Activated CD4-positive, alpha-beta T cell treated with anti-CD3 and anti-CD28 coated beads for 36 hours (primary cell): ENCODE data around the gene KRT20. TPM values are rescaled to one million over a fixed set of nuclear protein-coding genes. Genes with fewer than 3 reads are reported as not detected.

ENCODE experiments used
- ATAC-seq: fragments of 200-7000 bp; cut with Tn5 transposase; one replicate; pipeline ENCODE4 v1.10.0; 2021; ENCODE audit warnings: mild to moderate bottlenecking, moderate library complexity
- CTCF ChIA-PET: fragments of 350-600 bp; sonication (Branson Sonifier 250); formaldehyde crosslinking; loops from one replicate; lab custom pipeline; 2021; ENCODE audit warnings: antibody characterized with exemption; lab: Charles Lee
- POLR2A ChIA-PET: fragments of 350-600 bp; sonication (Branson Sonifier 250); formaldehyde crosslinking; loops from one replicate; lab custom pipeline; 2021; ENCODE audit warnings: antibody characterized with exemption, inconsistent platforms; lab: Charles Lee
- DNase-seq: peaks from one replicate; pipeline ENCODE4 v3.0.0-alpha.2; 2020
- H3K27ac Mint-ChIP-seq: one replicate; pipeline ENCODE4 v1.8.0; 2021; ENCODE audit warnings: mixed read lengths
- H3K27me3 Mint-ChIP-seq: one replicate; pipeline ENCODE4 v1.8.0; 2021; ENCODE audit warnings: mixed read lengths
- H3K36me3 Mint-ChIP-seq: one replicate; pipeline ENCODE4 v1.8.0; 2021; ENCODE audit warnings: low read depth, mixed read lengths
- H3K4me1 Mint-ChIP-seq: one replicate; pipeline ENCODE4 v1.8.0; 2021; ENCODE audit warnings: mixed read lengths
- H3K4me3 Mint-ChIP-seq: one replicate; pipeline ENCODE4 v1.8.0; 2021; ENCODE audit warnings: mild to moderate bottlenecking, moderate library complexity, mixed read lengths
- H3K9me3 Mint-ChIP-seq: one replicate; pipeline ENCODE4 v1.8.0; 2021; ENCODE audit warnings: low read depth, mixed read lengths
- intact Hi-C, 2 experiments: fragments of 100-400 bp; cut with DNase I in 1 of 2; cut with micrococcal nuclease in 1 of 2; formaldehyde crosslinking; loops; one replicate each; pipeline versions ENCODE4 v1.14.2 to v1.15.1; 2022 to 2024; cut with DNase I, micrococcal nuclease
- total RNA-seq, 2 experiments: library from RNA; stranded (reverse); gene quantifications; one replicate each; pipeline ENCODE4 v1.2.3, GENCODE V29; 2021

Gene KRT20
- total RNA-seq, 2 experiments from 2014 or later, result not detected

DNA sequence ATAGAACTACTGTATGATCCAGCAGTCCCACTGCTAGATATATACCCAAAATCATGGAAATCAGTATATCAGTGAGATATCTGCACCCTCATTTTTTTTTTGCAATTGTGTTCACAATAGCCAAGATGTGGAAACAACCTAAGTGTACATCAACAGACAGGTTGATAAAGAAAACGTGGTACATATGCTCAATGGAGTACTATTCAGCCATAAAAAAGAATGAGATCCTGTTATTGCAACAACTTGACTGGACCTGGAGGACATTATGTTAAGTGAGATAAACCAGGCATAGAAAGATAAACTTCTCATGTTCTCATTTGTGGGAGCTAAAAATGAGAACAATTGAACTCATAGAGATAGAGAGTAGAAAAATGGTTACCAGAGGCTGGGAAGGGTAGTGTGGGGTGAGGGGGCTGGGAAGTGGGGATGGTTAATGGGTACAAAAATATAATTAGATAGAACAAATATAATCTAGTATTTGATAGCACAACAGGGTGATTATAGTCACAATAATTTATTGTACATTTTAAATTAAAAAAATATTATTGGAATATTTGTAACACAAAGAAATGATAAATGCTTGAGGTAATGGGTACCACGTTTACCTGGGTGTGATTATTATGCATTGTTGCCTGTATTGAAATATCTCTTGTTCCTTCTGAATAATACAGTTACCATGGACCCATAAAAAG lies 54.8 kb downstream of the KRT20 start:
- ATAC-seq, result no peak
- CTCF ChIA-PET, result interaction anchor here (0.6 to 1.0 kb wide), 2 partner anchors 11 to 306 kb away, joined by 3 to 4 read pairs; no protein-coding TSS in a partner anchor

DNA sequence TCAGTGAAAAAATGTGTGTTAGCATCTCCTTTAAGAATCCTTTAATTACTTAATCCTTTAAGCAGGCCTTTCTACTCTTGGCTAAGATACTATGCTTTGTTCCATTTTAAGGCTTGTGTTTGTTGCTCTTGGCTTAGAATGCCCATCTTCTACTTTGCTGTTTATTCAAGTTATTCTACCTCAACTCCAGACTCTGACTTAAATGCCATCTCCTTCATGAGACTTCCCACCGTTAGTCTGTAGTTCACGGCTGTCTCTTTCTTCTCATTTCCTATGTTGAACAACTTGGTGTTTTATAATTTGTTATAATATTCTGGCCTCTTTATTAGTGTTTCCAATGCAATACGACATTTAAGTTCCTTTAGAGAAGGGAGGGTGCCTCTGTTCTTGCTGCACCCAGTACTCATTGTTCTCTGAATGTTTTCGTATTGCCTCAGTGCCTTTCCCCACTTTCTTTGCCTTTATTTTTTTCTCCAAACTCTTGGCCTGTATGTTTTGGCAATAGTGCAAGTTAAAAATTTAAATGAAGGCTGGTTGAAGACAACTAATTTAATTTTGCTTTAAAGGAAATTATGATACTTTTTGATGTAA lies 56.5 kb downstream of the KRT20 start:
- peaks cover 2% of the 10 kb centered on the region for H3K27me3 Mint-ChIP-seq
- H3K27ac Mint-ChIP-seq, result no peak overlapping the region

More for the DNA sequence above, 54.8 kb downstream of the KRT20 start:
- peaks cover 16% of the 10 kb centered on the region for H3K4me1 Mint-ChIP-seq
- H3K9me3 Mint-ChIP-seq, result no peaks in the 10 kb centered on the region
- H3K36me3 Mint-ChIP-seq, result peaks cover 10% of the 10 kb centered on the region
- H3K4me3 Mint-ChIP-seq, result no peak overlapping the region
- POLR2A ChIA-PET, result no interaction called here
- no peak overlapping the region for H3K27ac Mint-ChIP-seq
- no peak for DNase-seq
- peaks cover 2% of the 10 kb centered on the region for H3K27me3 Mint-ChIP-seq
- intact Hi-C loops, result no loop called here

GRCh38 chr17:40827746-40828453 lies 57.1 kb downstream of the KRT20 start:
- peaks cover 6% of the 10 kb centered on the region for H3K36me3 Mint-ChIP-seq
- peak; percentile 5 for DNase-seq
- H3K27me3 Mint-ChIP-seq, result peaks cover 2% of the 10 kb centered on the region
- H3K27ac Mint-ChIP-seq, result peak overlapping the region; percentile 83
- H3K9me3 Mint-ChIP-seq, result no peaks in the 10 kb centered on the region
- H3K4me3 Mint-ChIP-seq, result no peak overlapping the region
- CTCF ChIA-PET, result interaction anchor here (0.9 kb wide), 1 partner anchor 9 kb away, joined by 3 read pairs; no protein-coding TSS in a partner anchor
- intact Hi-C loops, result no loop called here
- H3K4me1 Mint-ChIP-seq, result peaks cover 15% of the 10 kb centered on the region
- peak; percentile 95 for ATAC-seq
- POLR2A ChIA-PET, result no interaction called here

More for the DNA sequence above, 56.5 kb downstream of the KRT20 start:
- ChIA-PET CTCF (interaction anchor here (0.9 kb wide), 1 partner anchor 10 kb away, joined by 3 read pairs; no protein-coding TSS in a partner anchor), POLR2A (no interaction called here)
- intact Hi-C loops, result no loop called here
- ATAC-seq, result no peak
- no peak for DNase-seq
- peaks cover 17% of the 10 kb centered on the region for H3K4me1 Mint-ChIP-seq
- no peak overlapping the region for H3K4me3 Mint-ChIP-seq
- peaks cover 4% of the 10 kb centered on the region for H3K36me3 Mint-ChIP-seq
- no peaks in the 10 kb centered on the region for H3K9me3 Mint-ChIP-seq

Other genes starting within 250 kb of the KRT20 start
- 100 to 1,000 TPM in 1 of 2 experiments, 10 to 100 TPM in 1; 99.7 to 122 TPM for gene SMARCE1, start 237.4 kb downstream of the KRT20 start, total RNA-seq
- gene KRT222, start 220.1 kb downstream of the KRT20 start, total RNA-seq, result not detected
- gene KRT24, start 181.5 kb downstream of the KRT20 start, total RNA-seq, result not detected
- gene KRT25, start 129.9 kb downstream of the KRT20 start, total RNA-seq, result not detected
- gene KRT26, start 113.0 kb downstream of the KRT20 start, total RNA-seq, result not detected
- gene KRT27, start 102.7 kb downstream of the KRT20 start, total RNA-seq, result not detected
- not detected for gene KRT28, start 85.3 kb downstream of the KRT20 start, total RNA-seq
- 10 to 100 TPM; 20.2 to 35.9 TPM for gene KRT10, start 62.6 kb downstream of the KRT20 start, total RNA-seq
- not detected for gene KRT12, start 18.0 kb downstream of the KRT20 start, total RNA-seq
- not detected for gene KRT23, start 52.4 kb upstream of the KRT20 start, total RNA-seq
- gene KRT39, start 81.7 kb upstream of the KRT20 start, total RNA-seq, result not detected
- gene KRT40, start 99.1 kb upstream of the KRT20 start, total RNA-seq, result not detected
- gene KRTAP3-3, start 108.9 kb upstream of the KRT20 start, total RNA-seq, result not detected
- not detected for gene KRTAP3-2, start 114.7 kb upstream of the KRT20 start, total RNA-seq
- gene KRTAP3-1, start 123.9 kb upstream of the KRT20 start, total RNA-seq, result not detected
- not detected for gene KRTAP1-5, start 142.0 kb upstream of the KRT20 start, total RNA-seq
- not detected for gene KRTAP1-4, start 145.0 kb upstream of the KRT20 start, total RNA-seq
- gene KRTAP1-3, start 149.6 kb upstream of the KRT20 start, total RNA-seq, result not detected
- not detected for gene KRTAP1-1, start 156.2 kb upstream of the KRT20 start, total RNA-seq
- not detected for gene KRTAP2-1, start 162.1 kb upstream of the KRT20 start, total RNA-seq
- not detected for gene KRTAP2-2, start 170.0 kb upstream of the KRT20 start, total RNA-seq
- gene KRTAP2-3, start 174.9 kb upstream of the KRT20 start, total RNA-seq, result not detected
- not detected for gene KRTAP2-4, start 180.6 kb upstream of the KRT20 start, total RNA-seq
- gene KRTAP4-7, start 198.9 kb upstream of the KRT20 start, total RNA-seq, result not detected
- gene KRTAP4-8, start 212.9 kb upstream of the KRT20 start, total RNA-seq, result not detected
- gene KRTAP4-16, start 217.0 kb upstream of the KRT20 start, total RNA-seq, result not detected
- gene KRTAP4-9, start 220.1 kb upstream of the KRT20 start, total RNA-seq, result not detected
- not detected for gene KRTAP4-11, start 233.1 kb upstream of the KRT20 start, total RNA-seq
- not detected for gene KRTAP4-12, start 238.9 kb upstream of the KRT20 start, total RNA-seq